ENCODE data around the gene RHOJ.

RHOJ gene

GRCh38 chr14:63297372-63298063 is 93.3 kb downstream of the RHOJ start:
- Histone ChIP-seq H3F3A (ENCODE audit: control insufficient read depth, insufficient read depth) (no peaks in the 10 kb centered on the region), H3K9me3 (ENCODE audit: control insufficient read depth, insufficient read depth, low read length) (no peaks in the 10 kb centered on the region), H4K20me1 (ENCODE audit: control insufficient read depth, insufficient read depth, low read depth, low read length) (no peaks in the 10 kb centered on the region), H3K27ac (ENCODE audit: low read depth, low read length) (no peak overlapping the region), H3K4me3 (ENCODE audit: low read length) (no peak overlapping the region), H3K27me3 (ENCODE audit: control insufficient read depth, low read length) (peaks cover 8% of the 10 kb centered on the region; the same call in 1 of the 2 replicates), H3K79me2 (ENCODE audit: control insufficient read depth, low read length) (no peaks in the 10 kb centered on the region), H3K4me1 (ENCODE audit: control insufficient read depth, low read length) (no peaks in the 10 kb centered on the region), H3K4me2 (ENCODE audit: low read length) (no peak overlapping the region), H3K36me3 (ENCODE audit: control insufficient read depth, low read length) (no peaks in the 10 kb centered on the region), H3K9me2 (replicated peaks; ENCODE audit: control insufficient read depth, low read length) (no peaks in the 10 kb centered on the region)
- TF ChIP-seq CTCF (IDR thresholded peaks at IDR 0.05; ENCODE audit: low read depth, low read length, poor library complexity, severe bottlenecking): no peak
- no peak for TF ChIP-seq EZH2phosphoT487 (IDR thresholded peaks at IDR 0.05; ENCODE audit: borderline replicate concordance, low read length)

- Histone ChIP-seq H3K79me2 (ENCODE audit: control insufficient read depth, low read length) (no peaks in the 10 kb centered on the region), H3K36me3 (ENCODE audit: control insufficient read depth, low read length) (no peaks in the 10 kb centered on the region), H4K20me1 (ENCODE audit: control insufficient read depth, insufficient read depth, low read depth, low read length) (no peaks in the 10 kb centered on the region), H3K9me3 (ENCODE audit: control insufficient read depth, insufficient read depth, low read length) (no peaks in the 10 kb centered on the region), H3K27ac (ENCODE audit: low read depth, low read length) (no peak overlapping the region), H3K9me2 (replicated peaks; ENCODE audit: control insufficient read depth, low read length) (no peaks in the 10 kb centered on the region), H3K4me2 (ENCODE audit: low read length) (no peak overlapping the region), H3K27me3 (ENCODE audit: control insufficient read depth, low read length) (peaks cover 6% of the 10 kb centered on the region; the same call in 1 of the 2 replicates), H3K4me3 (ENCODE audit: low read length) (no peak overlapping the region), H3F3A (ENCODE audit: control insufficient read depth, insufficient read depth) (no peaks in the 10 kb centered on the region), H3K4me1 (ENCODE audit: control insufficient read depth, low read length) (no peaks in the 10 kb centered on the region)
- TF ChIP-seq CTCF (IDR thresholded peaks at IDR 0.05; ENCODE audit: low read depth, low read length, poor library complexity, severe bottlenecking) (no peak), EZH2phosphoT487 (IDR thresholded peaks at IDR 0.05; ENCODE audit: borderline replicate concordance, low read length) (no peak)
Measured at GRCh38 chr14:63299351-63300110, 95.3 kb downstream of the RHOJ start.

DNA sequence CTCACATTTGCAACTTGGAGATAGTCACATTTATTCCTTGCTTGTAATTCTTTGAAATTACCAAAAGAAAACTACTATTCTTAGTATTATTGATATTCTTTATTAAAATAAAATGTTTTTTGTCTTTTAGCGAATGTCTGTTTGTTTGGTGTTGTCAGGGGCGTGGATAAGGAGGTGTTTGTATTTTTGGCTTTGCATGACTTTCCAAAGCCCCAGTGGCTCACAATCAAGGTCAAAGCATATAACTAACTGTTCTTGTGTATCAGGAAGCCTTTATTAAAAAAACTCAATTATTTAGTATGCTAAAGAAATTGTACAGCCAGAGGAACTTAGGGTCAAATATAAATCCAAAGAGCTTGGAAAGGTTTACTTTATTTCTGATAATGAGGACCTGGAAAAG is 96.6 kb downstream of the RHOJ start:
- no peaks in the 10 kb centered on the region for H3F3A ChIP-seq (ENCODE audit: control insufficient read depth, insufficient read depth)
- no peak for TF ChIP-seq CTCF (IDR thresholded peaks at IDR 0.05; ENCODE audit: low read depth, low read length, poor library complexity, severe bottlenecking)
- TF ChIP-seq EZH2phosphoT487 (IDR thresholded peaks at IDR 0.05; ENCODE audit: borderline replicate concordance, low read length): no peak
- no peak overlapping the region for H3K27ac ChIP-seq (ENCODE audit: low read depth, low read length)
- no peaks in the 10 kb centered on the region for H3K79me2 ChIP-seq (ENCODE audit: control insufficient read depth, low read length)
- no peaks in the 10 kb centered on the region for H3K9me2 ChIP-seq (replicated peaks; ENCODE audit: control insufficient read depth, low read length)
- no peaks in the 10 kb centered on the region for H3K4me1 ChIP-seq (ENCODE audit: control insufficient read depth, low read length)
- H3K36me3 ChIP-seq (ENCODE audit: control insufficient read depth, low read length): no peaks in the 10 kb centered on the region
- H3K4me2 ChIP-seq (ENCODE audit: low read length): no peak overlapping the region
- H3K27me3 ChIP-seq (ENCODE audit: control insufficient read depth, low read length): 0 out of 2 replicates have a peak, but pooled peaks cover 3% of the 10 kb centered on the region
- no peaks in the 10 kb centered on the region for H3K9me3 ChIP-seq (ENCODE audit: control insufficient read depth, insufficient read depth, low read length)
- no peak overlapping the region for H3K4me3 ChIP-seq (ENCODE audit: low read length)
- no peaks in the 10 kb centered on the region for H4K20me1 ChIP-seq (ENCODE audit: control insufficient read depth, insufficient read depth, low read depth, low read length)

Data from DOHH2 (cell line).